Effector CD8-positive, alpha-beta T cell (primary cell): ENCODE measurements around the gene YBX3.

Experiments used
- DNase-seq: peaks from one replicate; lab custom pipeline; 2025; lab: John Stamatoyannopoulos, UW

The YBX3 gene

GRCh38 chr12:10669533-10669932 is 53.6 kb downstream of the YBX3 start:
- no peak for DNase-seq

GRCh38 chr12:10668526-10668925 is 54.6 kb downstream of the YBX3 start:
- DNase-seq, result no peak

- DNase-seq, result no peak
Measured at GRCh38 chr12:10667581-10667980, 55.5 kb downstream of the YBX3 start.

GRCh38 chr12:10664499-10664898 is 58.6 kb downstream of the YBX3 start:
- no peak for DNase-seq

- DNase-seq, result no peak
Measured at GRCh38 chr12:10663869-10664268, 59.3 kb downstream of the YBX3 start.

GRCh38 chr12:10661338-10661737 is 61.8 kb downstream of the YBX3 start:
- no peak for DNase-seq

- DNase-seq, result no peak
Measured at GRCh38 chr12:10654003-10654402, 69.1 kb downstream of the YBX3 start.

- DNase-seq, result no peak
Measured at GRCh38 chr12:10652192-10652591, 70.9 kb downstream of the YBX3 start.
